COLO668 (cell line): Measurements from ENCODE around the gene GAPDH.
A peak's percentile ranks its signal among the peaks of the same experiment; 100 is the strongest.
"Not testable (repeated sequence)": the region's sequence is repeated elsewhere in the genome, so short reads cannot be mapped to it uniquely, and the experiment has no call there.

Source experiments
- DNase-seq: peaks from one replicate; lab custom pipeline; 2025; ENCODE audit not compliant: unreplicated experiment; lab: John Stamatoyannopoulos, UW

GAPDH gene

GRCh38 chr12:6558014-6558760 is 23.9 kb downstream of the GAPDH start:
- DNase-seq: not testable (repeated sequence)

- no peak for DNase-seq
Observed at GRCh38 chr12:6559500-6559899, 25.2 kb downstream of the GAPDH start.

- no peak for DNase-seq
Observed at GRCh38 chr12:6560501-6561205, 26.3 kb downstream of the GAPDH start.

GRCh38 chr12:6562881-6563280 is 28.6 kb downstream of the GAPDH start:
- DNase-seq: no peak

GRCh38 chr12:6563448-6564050 is 29.2 kb downstream of the GAPDH start:
- peak; percentile 37 for DNase-seq

- no peak for DNase-seq
Observed at GRCh38 chr12:6567112-6567670, 32.9 kb downstream of the GAPDH start.

- DNase-seq: no peak
Observed at GRCh38 chr12:6569312-6569711, 35.0 kb downstream of the GAPDH start.

- DNase-seq: no peak
Observed at GRCh38 chr12:6569786-6570185, 35.5 kb downstream of the GAPDH start.

GRCh38 chr12:6570264-6570887 is 36.1 kb downstream of the GAPDH start:
- peak; percentile 46 for DNase-seq

GRCh38 chr12:6573001-6573400 is 38.7 kb downstream of the GAPDH start:
- no peak for DNase-seq

GRCh38 chr12:6574576-6575295 is 40.4 kb downstream of the GAPDH start:
- no peak for DNase-seq

- DNase-seq: no peak
Observed at GRCh38 chr12:6575648-6576047, 41.3 kb downstream of the GAPDH start.

- no peak for DNase-seq
Observed at GRCh38 chr12:6582196-6582595, 47.9 kb downstream of the GAPDH start.

GRCh38 chr12:6582959-6583358 is 48.6 kb downstream of the GAPDH start:
- DNase-seq: no peak

- no peak for DNase-seq
Observed at GRCh38 chr12:6584293-6584692, 50.0 kb downstream of the GAPDH start.

- not testable (repeated sequence) for DNase-seq
Observed at GRCh38 chr12:6586569-6586968, 52.3 kb downstream of the GAPDH start.
